Inferior parietal cortex (tissue), 1 donor: Measurements from ENCODE around the gene ZNF653.

Experiments used
- DNase-seq: peaks from one replicate; pipeline ENCODE4 v3.0.0-alpha.2; 2016; ENCODE audit errors: extremely low spot score

Gene ZNF653, protein sequence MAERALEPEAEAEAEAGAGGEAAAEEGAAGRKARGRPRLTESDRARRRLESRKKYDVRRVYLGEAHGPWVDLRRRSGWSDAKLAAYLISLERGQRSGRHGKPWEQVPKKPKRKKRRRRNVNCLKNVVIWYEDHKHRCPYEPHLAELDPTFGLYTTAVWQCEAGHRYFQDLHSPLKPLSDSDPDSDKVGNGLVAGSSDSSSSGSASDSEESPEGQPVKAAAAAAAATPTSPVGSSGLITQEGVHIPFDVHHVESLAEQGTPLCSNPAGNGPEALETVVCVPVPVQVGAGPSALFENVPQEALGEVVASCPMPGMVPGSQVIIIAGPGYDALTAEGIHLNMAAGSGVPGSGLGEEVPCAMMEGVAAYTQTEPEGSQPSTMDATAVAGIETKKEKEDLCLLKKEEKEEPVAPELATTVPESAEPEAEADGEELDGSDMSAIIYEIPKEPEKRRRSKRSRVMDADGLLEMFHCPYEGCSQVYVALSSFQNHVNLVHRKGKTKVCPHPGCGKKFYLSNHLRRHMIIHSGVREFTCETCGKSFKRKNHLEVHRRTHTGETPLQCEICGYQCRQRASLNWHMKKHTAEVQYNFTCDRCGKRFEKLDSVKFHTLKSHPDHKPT

DNA sequence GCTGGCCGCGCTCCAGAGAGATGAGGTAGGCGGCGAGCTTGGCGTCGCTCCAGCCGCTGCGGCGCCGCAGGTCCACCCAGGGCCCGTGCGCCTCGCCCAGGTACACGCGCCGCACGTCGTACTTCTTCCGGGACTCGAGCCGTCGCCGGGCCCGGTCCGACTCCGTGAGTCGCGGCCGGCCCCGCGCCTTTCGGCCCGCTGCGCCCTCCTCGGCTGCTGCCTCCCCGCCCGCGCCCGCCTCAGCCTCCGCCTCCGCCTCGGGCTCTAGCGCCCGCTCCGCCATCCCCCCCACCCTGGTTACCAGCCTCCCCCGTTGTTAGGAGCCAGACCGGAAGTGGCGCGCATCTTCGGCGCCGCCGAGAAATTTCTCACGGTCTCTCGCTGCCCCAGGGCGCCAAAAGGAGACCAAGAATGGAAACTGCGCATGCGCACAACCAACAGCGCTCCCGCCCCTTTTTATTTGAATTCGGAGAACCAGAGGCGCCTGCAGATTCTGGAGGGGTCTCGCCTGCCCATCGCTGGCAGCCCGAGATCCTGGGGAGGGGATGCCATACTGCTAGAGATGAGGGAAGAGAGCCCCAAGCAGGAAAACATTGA lies at the start of gene ZNF653:
ZNF653 (minus strand) TSS at position 336 of the 597 bp plus-strand sequence; CDS start at position 283, 53 bp downstream.
- DNase-seq: peak; percentile 97

DNA sequence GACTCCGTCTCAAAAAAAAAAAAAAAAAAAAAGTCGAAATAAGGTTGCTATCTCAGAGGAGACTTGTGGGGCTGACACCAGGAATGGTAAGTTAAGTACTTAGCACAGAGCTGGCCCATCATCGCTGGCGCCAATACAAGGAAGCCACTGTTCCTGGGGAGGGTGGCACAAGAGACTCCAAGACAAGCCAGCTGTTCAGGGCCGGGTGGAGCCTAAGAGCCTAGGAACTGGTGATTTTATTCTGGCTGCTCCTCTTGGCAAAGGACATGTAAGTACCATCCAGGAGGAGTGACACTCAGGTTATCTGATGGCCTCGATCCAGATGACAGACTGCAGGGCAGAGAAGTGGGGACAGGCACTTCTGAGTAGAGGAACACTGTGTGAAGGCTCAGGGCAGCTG lies 49.6 kb upstream of the ZNF653 start:
- no peak for DNase-seq

DNA sequence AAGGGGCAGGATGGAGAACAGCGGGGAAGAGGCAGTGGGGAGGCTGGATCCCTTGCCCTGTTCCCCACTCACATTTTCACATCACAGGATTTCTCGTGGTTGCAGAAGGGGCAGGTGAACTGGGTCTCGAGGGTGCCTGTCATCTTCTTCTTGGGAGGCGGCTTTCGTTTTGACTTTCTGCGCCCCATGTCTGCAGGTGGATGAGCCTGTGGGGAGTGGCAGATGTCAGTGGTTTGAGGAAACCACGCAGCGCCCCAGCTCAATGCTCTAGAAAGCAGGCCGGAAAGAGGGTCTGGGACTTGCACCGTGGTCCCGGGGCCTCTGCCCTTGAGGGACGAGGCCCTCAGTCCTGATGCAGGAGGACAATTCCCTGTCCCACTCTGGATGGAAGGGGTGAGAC lies 48.5 kb upstream of the ZNF653 start:
- no peak for DNase-seq

DNA sequence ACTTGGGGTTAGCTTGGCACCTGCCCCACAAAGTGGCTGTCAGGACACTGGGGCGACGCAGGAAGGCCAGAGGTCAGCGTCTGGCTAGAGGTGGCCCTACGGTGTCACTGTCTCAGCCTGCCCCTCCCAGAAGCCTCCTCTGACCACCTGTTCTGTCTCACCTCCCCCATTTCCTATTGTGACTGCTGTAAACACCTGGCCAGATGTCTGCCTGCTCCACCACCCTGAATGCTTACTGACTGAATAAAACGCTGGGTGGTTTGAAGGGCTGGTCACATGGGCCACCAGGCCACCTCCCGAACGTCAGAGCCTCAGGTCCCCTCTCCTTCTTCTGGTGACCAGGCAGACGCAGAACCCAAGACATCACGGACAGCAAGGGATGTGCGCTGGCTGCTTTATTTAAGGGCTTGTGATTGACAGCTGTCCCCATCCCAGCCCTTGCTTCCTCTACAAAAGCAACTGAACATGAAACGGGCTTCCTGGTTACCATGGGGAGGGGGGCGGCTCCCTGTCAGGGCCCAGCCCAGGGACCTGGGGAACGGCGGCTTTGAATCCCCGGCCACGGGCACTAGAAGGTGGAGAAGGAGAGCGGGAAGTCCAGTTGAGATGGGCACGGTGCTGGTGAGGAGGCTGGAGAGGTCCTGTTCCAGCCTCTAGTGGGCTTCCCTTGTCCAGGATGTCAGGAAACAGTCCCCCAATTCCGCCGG lies 47.2 kb upstream of the ZNF653 start:
- DNase-seq: no peak

DNA sequence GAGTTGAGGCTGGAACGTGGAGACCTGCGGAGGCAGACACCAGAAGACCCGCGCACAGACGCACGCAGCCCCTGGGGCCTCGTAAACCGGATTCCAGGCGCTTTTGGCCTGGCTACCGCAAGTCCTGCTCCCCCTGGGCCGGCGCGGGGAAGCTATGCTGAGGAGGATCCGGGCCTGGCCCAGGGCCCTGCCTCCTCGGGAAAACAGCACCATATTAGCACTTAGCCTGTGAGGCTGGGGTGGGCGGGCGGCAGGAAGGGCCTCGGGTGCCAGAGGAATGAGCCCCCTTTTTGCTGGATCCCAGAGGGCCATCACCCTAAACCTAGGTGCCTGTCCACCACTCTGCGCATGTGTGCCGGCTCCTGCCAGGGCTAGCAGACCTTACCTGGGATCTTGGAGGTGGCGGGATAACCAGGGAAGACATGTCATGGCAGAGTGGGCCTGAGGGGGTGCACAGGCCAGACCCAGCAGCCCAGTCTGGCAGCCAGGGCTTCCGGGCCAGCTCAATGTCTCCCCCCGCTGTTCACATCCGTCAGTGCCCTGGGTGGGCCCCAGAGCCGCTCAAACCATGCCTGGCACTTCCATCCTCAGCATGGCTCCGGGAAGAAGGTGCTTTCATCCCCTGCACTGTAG lies 46.1 kb upstream of the ZNF653 start:
- no peak for DNase-seq

DNA sequence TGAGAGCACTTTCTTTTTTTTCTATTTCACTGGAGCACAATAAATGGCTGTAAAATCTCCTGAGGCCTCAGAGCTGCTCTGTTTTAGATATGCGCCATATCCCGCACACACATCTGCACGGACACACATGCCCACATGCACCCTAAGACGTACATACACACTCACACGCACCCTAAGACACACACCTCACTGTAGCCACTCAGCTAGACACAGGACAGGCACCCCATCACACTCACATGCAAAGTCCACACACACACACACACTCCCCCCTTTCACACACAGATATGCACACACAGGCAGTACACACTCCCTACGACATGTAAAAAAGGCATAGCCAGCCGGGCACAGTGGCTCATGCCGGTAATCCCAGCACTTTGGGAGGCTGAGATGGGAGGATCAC lies 44.6 kb upstream of the ZNF653 start:
- DNase-seq: no peak

DNA sequence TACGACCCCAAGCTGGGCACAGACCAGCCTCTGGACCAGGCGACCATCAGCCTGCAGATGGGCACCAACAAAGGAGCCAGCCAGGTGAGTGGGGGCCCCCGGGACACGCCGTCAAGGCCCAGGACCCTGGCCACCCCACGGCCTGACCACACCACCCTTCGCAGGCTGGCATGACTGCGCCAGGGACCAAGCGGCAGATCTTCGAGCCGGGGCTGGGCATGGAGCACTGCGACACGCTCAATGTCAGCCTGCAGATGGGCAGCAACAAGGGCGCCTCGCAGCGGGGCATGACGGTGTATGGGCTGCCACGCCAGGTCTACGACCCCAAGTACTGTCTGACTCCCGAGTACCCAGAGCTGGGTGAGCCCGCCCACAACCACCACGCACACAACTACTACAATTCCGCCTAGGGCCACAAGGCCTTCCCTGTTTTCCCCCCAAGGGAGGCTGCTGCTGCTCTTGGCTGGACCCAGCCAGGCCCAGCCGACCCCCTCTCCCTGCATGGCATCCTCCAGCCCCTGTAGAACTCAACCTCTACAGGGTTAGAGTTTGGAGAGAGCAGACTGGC lies 43.8 kb upstream of the ZNF653 start:
- DNase-seq: no peak

DNA sequence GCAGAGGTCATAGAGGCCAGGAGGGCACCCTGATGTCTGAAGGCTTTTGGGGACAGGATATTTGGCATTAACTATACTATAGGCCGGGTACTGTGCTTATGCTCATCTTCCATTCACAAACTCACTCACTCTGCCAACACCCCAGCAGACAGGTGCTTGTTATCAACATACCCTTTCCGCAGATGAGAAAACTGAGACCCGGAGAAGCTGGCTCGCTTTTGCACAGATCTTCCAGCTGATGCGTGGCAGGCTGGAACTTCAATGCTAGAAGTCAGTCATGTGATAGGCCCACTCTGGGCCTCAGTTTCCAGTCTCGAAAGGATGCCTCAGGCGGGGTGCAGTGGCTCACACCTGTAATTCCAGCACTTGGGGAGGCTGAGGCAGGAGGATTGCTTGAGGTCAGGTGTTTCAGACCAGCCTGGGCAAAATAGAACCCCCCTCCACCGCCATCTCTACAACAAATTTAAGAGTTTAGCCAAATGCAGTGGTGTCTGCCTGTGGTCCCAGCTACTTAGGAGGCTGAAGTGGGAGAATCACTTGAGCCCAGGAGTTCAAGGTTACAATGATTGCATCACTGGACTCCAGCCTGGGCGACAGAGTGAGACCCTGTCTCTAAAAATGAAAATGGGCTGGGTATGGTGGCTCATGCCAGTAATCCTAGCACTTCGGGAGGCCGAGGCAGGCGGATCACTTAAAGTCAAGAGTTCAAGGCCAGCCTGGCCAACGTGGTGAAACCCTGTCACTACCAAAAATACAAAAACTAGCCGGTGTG lies 42.5 kb upstream of the ZNF653 start:
- DNase-seq: no peak

DNA sequence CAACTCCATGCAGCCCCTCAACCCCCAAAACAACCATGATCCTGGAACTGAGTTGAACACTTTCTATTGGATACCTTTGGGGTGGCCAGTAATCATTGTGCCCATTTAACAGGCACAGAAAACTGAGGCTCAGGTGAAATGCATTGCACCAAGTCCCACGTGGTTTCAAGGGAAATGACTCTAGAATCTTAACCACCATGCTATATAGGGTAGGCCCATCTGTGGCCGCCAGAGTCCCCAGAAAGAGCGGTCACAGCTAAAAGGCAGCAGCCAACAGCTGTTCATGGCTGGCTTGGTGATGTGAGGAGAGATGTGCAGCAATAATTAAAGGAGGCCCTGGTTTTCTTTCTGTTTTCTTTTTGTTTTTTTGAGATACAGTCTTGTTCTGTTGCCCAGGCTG lies 35.6 kb upstream of the ZNF653 start:
- DNase-seq: no peak

DNA sequence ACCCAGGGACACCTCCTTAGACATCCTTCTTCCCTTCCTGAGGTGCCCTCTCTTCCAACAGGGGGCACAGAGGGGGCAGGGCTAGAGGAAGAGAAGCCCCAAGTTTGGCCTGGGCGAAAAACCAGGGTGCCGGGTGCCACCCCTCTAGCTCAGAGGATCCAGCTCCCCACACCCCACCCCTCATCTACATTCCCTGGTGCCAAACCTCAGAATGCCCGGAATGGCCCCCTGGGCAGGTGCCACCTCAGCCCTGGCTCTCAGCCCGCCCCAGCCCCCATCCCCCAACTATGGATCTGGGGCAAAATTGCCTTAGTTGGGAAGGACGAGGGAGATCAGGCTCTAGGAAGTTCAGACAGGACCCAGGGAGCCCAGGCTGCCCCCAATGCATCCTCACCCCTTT lies 35.0 kb upstream of the ZNF653 start:
- no peak for DNase-seq

DNA sequence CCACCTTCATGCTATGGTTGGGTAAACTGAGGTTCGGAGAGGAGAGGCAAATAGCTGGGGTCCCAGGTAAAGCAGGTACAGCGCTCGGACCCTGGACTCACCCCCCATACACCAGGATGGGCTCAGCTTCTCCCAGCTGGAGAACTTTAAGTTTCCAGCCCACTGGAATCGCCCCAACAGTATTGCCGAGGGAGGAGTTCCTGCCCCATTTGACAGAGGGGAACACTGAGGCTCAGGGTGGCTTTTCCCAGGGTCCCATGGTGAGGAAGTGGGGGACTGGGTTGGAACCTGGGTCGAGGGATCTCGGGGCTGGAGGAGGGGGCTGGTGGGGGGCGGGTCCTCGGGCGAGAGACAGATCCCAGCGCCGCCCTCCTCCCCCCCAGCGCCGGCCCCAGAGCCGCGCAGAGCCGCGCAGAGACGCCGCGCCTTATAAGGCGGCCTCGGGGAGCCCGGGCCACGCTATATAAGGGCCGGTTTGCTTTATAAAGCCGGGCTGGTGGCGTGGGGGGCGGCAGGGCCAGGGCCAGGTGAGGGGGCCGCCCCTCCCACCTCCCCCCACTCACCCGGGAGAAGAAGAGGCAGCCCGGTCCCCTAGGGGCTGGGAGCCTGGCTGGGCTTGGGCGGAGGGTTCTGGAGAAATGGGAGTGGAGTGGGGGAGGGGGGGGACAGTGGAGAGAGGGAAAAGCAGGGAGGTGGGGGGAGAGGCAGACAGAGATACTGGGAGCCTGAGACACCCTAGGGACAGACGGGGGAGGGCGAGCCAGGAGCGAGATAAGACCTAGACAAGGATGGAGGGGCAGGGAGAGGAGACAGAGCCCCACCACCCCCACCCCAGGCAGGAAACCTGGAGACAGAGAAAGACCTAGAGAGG lies 34.1 kb upstream of the ZNF653 start:
- no peak for DNase-seq

DNA sequence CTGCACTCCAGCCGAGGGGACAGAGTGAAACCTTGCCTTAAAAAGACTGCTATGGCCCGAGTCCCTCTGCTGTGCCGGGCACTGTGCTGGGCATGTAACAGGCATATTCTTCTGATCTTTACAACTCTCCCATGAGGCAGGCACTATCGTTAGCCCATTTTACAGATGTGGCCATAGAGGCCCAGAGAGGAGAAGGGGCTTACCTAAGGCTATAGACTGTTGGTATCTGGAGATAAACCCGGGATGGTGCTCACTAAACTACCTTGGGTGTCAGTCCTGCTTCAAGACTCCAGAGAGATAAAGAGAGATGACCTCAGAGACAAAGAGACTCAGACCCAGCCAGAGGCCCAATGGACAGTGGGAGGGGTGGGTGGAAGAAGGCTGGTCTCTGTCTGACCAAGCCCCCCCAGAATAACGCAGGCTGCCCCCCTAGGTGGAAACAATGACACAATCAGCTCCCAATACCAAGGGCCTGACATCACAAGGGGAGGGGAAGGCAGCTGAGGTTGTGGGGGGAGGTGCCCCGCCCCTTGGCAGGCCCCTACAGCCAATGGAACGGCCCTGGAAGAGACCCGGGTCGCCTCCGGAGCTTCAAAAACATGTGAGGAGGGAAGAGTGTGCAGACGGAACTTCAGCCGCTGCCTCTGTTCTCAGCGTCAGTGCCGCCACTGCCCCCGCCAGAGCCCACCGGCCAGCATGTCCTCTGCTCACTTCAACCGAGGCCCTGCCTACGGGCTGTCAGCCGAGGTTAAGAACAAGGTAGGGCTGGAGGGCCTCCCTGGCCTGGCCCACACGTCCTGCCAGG lies 32.8 kb upstream of the ZNF653 start, which contains the start of gene CNN1:
CNN1 (plus strand) TSS at position 620 of the 805 bp plus-strand sequence; CDS start at position 697, 77 bp downstream.
- DNase-seq: no peak

DNA sequence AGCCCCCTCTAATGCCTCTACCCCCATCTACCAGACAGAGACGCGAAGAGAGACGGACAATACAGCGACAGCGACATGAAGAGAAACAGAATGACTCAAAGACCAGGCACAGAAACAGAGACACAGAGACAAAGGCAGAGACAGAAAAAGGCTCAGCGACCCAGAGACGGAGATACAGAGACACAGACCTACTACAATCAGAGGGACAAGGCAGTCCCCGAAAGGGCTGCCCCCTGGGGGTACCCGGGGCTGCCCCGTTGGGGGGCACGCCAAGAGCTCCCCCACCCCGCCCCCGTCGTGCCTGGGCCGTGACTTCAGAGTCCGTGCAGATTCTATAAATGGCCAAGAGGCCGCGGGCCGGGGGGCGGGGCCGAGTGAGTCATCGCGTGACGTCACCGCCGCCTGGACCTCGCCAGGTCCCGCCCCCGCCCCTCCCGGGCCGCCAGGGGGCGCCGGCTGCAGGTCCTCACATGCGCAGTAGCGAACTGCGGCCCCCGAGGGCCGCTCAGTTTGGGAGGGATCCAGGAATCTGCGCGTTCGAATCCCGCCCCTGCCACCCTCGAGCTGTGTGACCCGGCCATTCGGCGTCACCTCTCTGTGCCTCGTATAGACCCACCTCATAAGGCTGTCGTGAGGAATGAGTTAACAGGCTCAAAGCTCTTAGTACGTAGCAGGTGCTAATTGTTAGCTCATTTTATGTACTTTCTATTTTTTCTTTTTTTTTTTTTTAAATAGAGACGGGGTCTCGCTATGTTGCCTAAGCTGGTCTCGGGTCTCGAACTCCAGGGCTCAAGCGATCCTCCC lies 30.4 kb upstream of the ZNF653 start:
- DNase-seq: peak; percentile 74

DNA sequence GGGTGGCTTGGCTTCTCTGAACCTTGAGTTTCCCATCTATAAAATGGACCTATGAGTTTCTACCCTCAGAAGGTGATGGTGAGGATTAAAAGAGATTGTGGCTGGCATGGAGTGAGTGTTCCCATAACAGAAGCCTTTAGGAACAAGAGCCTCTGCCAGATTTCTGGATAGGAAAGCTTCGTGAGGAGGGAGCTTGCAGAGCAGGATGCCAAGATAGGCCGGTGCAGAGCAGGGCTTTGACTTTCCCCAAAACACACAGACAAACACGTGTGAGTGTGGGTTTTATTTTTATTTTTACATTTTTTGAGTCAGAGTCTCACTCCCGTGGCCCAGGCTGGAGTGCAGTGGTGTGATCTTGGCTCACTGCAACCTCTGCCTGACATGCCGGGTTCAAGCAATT lies 29.3 kb upstream of the ZNF653 start:
- no peak for DNase-seq

DNA sequence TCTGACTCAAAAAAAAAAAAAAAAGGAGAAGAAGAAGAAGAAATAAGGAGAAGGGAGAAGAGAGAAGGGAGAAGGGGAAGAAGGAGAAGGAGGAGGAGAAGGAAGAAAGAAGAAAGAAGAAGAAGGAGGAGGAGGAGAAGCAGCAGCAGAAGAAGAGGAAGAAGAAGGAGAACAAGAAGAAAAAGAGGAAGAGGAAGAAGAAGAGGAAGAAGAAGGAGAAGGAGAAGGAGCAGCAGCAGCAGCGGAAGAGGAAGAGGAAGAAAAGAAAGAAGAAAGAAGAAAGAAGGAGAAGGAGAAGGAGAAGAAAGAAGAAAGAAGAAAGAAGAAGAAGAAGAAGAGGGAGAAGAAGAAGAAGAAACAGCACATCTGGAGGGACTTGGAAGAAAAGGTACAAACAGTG lies 28.9 kb upstream of the ZNF653 start:
- no peak for DNase-seq

DNA sequence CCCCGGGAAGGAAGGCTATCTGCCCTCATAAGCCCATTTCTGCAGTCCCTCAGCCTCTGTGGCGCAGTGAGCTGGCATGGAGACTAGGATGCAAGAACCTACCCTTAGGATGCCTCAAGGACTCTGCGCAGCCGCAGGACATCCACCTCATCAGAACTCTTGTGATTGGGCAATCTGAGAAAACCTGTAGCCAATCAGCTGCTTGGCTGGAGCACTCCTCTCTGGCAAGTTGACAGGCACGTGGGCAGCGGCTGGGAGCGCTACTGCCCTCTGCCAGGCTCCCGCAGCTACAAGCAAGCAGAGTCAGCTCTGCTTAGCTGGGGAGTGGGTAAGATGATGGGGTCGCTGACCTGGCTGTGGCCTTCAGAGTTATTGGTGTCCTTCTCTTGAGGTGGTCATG lies 24.8 kb upstream of the ZNF653 start:
- DNase-seq: peak; percentile 97

DNA sequence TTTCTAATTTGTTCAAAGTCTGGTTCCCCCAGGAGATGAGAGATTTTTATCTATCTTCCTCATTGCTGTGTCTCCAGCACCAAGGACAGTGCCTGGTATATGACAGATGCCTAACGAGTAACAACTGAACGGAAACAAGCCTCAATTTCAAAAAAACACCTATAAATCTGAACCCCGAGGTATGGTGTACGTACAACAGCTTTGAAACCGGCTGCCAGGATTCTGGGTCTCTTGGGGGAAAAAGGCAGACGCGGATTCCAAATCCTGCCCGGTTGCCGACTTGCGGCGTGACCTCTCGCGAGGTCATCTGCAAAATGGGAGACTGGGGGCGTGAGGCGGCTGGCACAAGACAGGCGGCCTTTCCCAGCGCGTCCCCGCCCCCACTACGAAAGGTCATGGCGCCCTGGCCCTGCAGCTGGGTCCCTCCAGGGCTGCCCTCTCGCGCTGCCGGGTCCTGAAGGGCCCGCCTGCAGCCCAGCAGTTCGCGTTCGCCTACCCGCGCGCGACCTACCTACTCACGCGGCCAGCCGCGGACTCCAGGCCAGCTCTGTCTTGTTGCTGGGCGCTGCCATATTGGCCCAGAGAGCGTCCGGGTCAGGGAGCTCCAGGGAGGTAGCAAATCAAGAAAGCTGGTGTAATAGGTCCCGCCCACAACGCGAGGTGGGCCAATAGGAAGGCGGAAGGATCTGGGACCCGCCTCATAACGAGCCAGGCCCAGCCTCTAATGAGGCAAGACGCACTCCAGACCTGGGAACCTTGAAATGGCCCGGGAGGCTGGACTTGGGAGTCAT lies 23.1 kb upstream of the ZNF653 start, which contains the start of gene ECSIT:
ECSIT (minus strand) TSS at position 584 of the 791 bp plus-strand sequence. CDS start 9,964 bp downstream, outside the sequence.
- peak; percentile 98 for DNase-seq
